NCI-H2227 (cell line): ENCODE data around the gene PMEL.
"Not testable (repeated sequence)": the region's sequence is repeated elsewhere in the genome, so short reads cannot be mapped to it uniquely, and the experiment has no call there.

Experiments
- DNase-seq: peaks from one replicate; lab custom pipeline; 2025; ENCODE audit not compliant: unreplicated experiment; lab: John Stamatoyannopoulos, UW

The PMEL gene

GRCh38 chr12:55925870-55926737 is 39.7 kb downstream of the PMEL start:
- DNase-seq: no peak

GRCh38 chr12:55925371-55925770 is 40.5 kb downstream of the PMEL start:
- DNase-seq: no peak

- DNase-seq: not testable (repeated sequence)
Measured at GRCh38 chr12:55923648-55924047, 42.2 kb downstream of the PMEL start.

GRCh38 chr12:55922126-55922525 is 43.7 kb downstream of the PMEL start:
- DNase-seq: no peak

GRCh38 chr12:55919032-55919431 is 46.8 kb downstream of the PMEL start:
- not testable (repeated sequence) for DNase-seq

GRCh38 chr12:55915482-55915859 is 50.4 kb downstream of the PMEL start:
- DNase-seq: no peak

- no peak for DNase-seq
Measured at GRCh38 chr12:55912908-55913307, 52.9 kb downstream of the PMEL start.

- DNase-seq: no peak
Measured at GRCh38 chr12:55909513-55909884, 56.3 kb downstream of the PMEL start.

- DNase-seq: no peak
Measured at GRCh38 chr12:55908726-55909512, 56.9 kb downstream of the PMEL start.

- DNase-seq: no peak
Measured at GRCh38 chr12:55906056-55906455, 59.8 kb downstream of the PMEL start.
